H1 (cell line): ENCODE measurements around the gene PRRG1. TPM values are rescaled to one million over a fixed set of nuclear protein-coding genes. Genes with fewer than 3 reads are reported as not detected.

Experiments
- CTCF ChIA-PET: fragments of 300-600 bp; sonication (Branson Sonifier 250); formaldehyde crosslinking; loops from one replicate; lab custom pipeline; 2021; ENCODE audit not compliant: partially characterized antibody; lab: Charles Lee
- POLR2A ChIA-PET: fragments of 300-600 bp; sonication (Branson Sonifier 250); formaldehyde crosslinking; loops from one replicate; lab custom pipeline; 2021; ENCODE audit warnings: inconsistent platforms; ENCODE audit not compliant: partially characterized antibody; lab: Charles Lee
- DNase-seq, 2 experiments: peaks; one replicate each; pipeline versions ENCODE4 v3.0.0 to v3.0.0-alpha.2; 2010 to 2022; ENCODE audit warnings: low spot score in 2 of 2, low read depth in 1 of 2, mixed read lengths in 1 of 2
- FAIRE-seq: peaks from 2 replicates; lab custom pipeline; 2011; peaks lifted over from hg19 to GRCh38; lab: Jason Lieb, UNC
- H2AFZ ChIP-seq: 2 replicates; pipeline ENCODE4 v1.8.1; 2012; ENCODE audit warnings: low read length, inconsistent platforms
- H2AK5ac ChIP-seq: 2 replicates; pipeline ENCODE4 v1.6.1; 2013; ENCODE audit warnings: low read depth, low read length
- H2BK120ac ChIP-seq: replicated peaks from 2 replicates; pipeline ENCODE3; 2013; ENCODE audit warnings: low read depth, low read length, inconsistent platforms
- H2BK12ac ChIP-seq: 2 replicates; pipeline ENCODE4 v1.6.1; 2013; ENCODE audit warnings: low read depth, low read length
- H2BK15ac ChIP-seq: 2 replicates; pipeline ENCODE4 v1.6.1; 2013; ENCODE audit warnings: low read length
- H2BK20ac ChIP-seq: 2 replicates; pipeline ENCODE4 v1.6.1; 2013; ENCODE audit warnings: low read length
- H2BK5ac ChIP-seq: 2 replicates; pipeline ENCODE4 v1.6.1; 2013; ENCODE audit warnings: low read depth, low read length
- H3K14ac ChIP-seq: 2 replicates; pipeline ENCODE4 v1.6.1; 2013; ENCODE audit warnings: inconsistent platforms; ENCODE audit not compliant: insufficient read length
- H3K18ac ChIP-seq: 2 replicates; pipeline ENCODE4 v1.6.1; 2013; ENCODE audit warnings: low read length; ENCODE audit errors: extremely low read depth
- H3K23ac ChIP-seq: 2 replicates; pipeline ENCODE4 v1.6.1; 2013; ENCODE audit warnings: inconsistent platforms; ENCODE audit not compliant: insufficient read length
- H3K23me2 ChIP-seq: 2 replicates; pipeline ENCODE4 v1.6.1; 2013; ENCODE audit warnings: low read depth, low read length
- H3K27ac ChIP-seq: 2 replicates; pipeline ENCODE4 v1.6.1; 2011; ENCODE audit warnings: low read depth, low read length, inconsistent platforms
- H3K27me3 ChIP-seq, 4 experiments: replicated peaks in 1 of 4; 1 replicate in 1 of 4; 2 replicates in 3 of 4; pipeline versions ENCODE4 v1.6.1 to v1.8.1; 2011 to 2013; ENCODE audit warnings: low read length in 3 of 4, mild to moderate bottlenecking in 3 of 4, inconsistent platforms in 2 of 4, mixed read lengths in 2 of 4, moderate library complexity in 1 of 4; ENCODE audit not compliant: control insufficient read depth in 3 of 4, insufficient read depth in 3 of 4; ENCODE audit errors: extremely low read depth in 1 of 4
- H3K36me3 ChIP-seq, 4 experiments: 2 replicates each; pipeline versions ENCODE4 v1.6.1 to v1.8.1; 2011 to 2013; ENCODE audit warnings: mild to moderate bottlenecking in 4 of 4, low read length in 3 of 4, moderate library complexity in 2 of 4, control low read depth in 1 of 4, inconsistent platforms in 1 of 4; ENCODE audit not compliant: insufficient read depth in 4 of 4, control insufficient read depth in 2 of 4
- H3K4ac ChIP-seq: replicated peaks from 2 replicates; pipeline ENCODE3; 2013; ENCODE audit warnings: low read length, low read depth, mixed read lengths, inconsistent platforms; ENCODE audit not compliant: insufficient read length
- H3K4me1 ChIP-seq, 4 experiments: replicated peaks in 1 of 4; 1 replicate in 1 of 4; 2 replicates in 3 of 4; pipeline versions ENCODE4 v1.6.1 to v1.8.1; 2011 to 2013; ENCODE audit warnings: low read length in 3 of 4, inconsistent platforms in 2 of 4, mixed read lengths in 1 of 4; ENCODE audit not compliant: insufficient read depth in 4 of 4, control insufficient read depth in 3 of 4
- H3K4me2 ChIP-seq, 2 experiments: 2 replicates each; pipeline versions ENCODE4 v1.6.1 to v1.8.1; 2011 to 2013; ENCODE audit warnings: low read depth in 2 of 2, low read length in 2 of 2, control low read depth in 1 of 2, inconsistent platforms in 1 of 2, mild to moderate bottlenecking in 1 of 2; ENCODE audit not compliant: insufficient read depth in 1 of 2
- H3K4me3 ChIP-seq, 4 experiments: fragments of 200-600, 300-600 bp in 1 of 4; sonication (generic), shearing (Covaris generic), sonication (Bioruptor Twin) in 1 of 4; 2 replicates each; pipeline versions ENCODE4 v1.5.1 to v1.8.1; 2011 to 2016; ENCODE audit warnings: low read length in 4 of 4, low read depth in 3 of 4, control low read depth in 2 of 4, inconsistent platforms in 2 of 4, mild to moderate bottlenecking in 2 of 4, mixed read lengths in 1 of 4, moderate library complexity in 1 of 4; ENCODE audit not compliant: insufficient read depth in 2 of 4; ENCODE audit errors: extremely low read depth in 1 of 4
- H3K56ac ChIP-seq: replicated peaks from 2 replicates; pipeline ENCODE3; 2013; ENCODE audit warnings: low read depth, mild to moderate bottlenecking, mixed read lengths, low read length, inconsistent platforms; ENCODE audit not compliant: insufficient read length
- H3K79me1 ChIP-seq: 2 replicates; pipeline ENCODE4 v1.6.1; 2013; ENCODE audit warnings: low read depth, low read length, control low read depth
- H3K79me2 ChIP-seq, 2 experiments: 2 replicates each; pipeline versions ENCODE4 v1.6.1 to v1.8.1; 2012 to 2013; ENCODE audit warnings: low read length in 2 of 2, mild to moderate bottlenecking in 2 of 2, inconsistent platforms in 1 of 2; ENCODE audit not compliant: insufficient read depth in 2 of 2, control insufficient read depth in 1 of 2
- H3K9ac ChIP-seq, 4 experiments: replicated peaks in 1 of 4; 1 replicate in 1 of 4; 2 replicates in 3 of 4; pipeline versions ENCODE4 v1.6.1 to v1.8.1; 2011 to 2013; ENCODE audit warnings: low read depth in 3 of 4, low read length in 3 of 4, control low read depth in 2 of 4, mild to moderate bottlenecking in 2 of 4, moderate library complexity in 2 of 4, inconsistent platforms in 1 of 4; ENCODE audit errors: extremely low read depth in 1 of 4
- H3K9me3 ChIP-seq, 2 experiments: 2 replicates each; pipeline versions ENCODE4 v1.6.1 to v1.8.1; 2012 to 2013; ENCODE audit warnings: mild to moderate bottlenecking in 2 of 2, moderate library complexity in 2 of 2, control low read depth in 1 of 2, inconsistent platforms in 1 of 2, low read depth in 1 of 2, low read length in 1 of 2, mixed read lengths in 1 of 2; ENCODE audit not compliant: insufficient read depth in 2 of 2
- H4K20me1 ChIP-seq, 2 experiments: replicated peaks in 1 of 2; 2 replicates each; pipeline versions ENCODE3 to v1.8.1; 2011 to 2013; ENCODE audit warnings: inconsistent platforms in 2 of 2, low read length in 2 of 2, mild to moderate bottlenecking in 1 of 2; ENCODE audit not compliant: insufficient read depth in 2 of 2, control insufficient read depth in 1 of 2
- H4K5ac ChIP-seq: 2 replicates; pipeline ENCODE4 v1.6.1; 2013; ENCODE audit warnings: low read length, low read depth, mixed read lengths, inconsistent platforms; ENCODE audit not compliant: insufficient read length
- H4K8ac ChIP-seq: 2 replicates; pipeline ENCODE4 v1.8.0; 2013; ENCODE audit warnings: mild to moderate bottlenecking, moderate library complexity, low read length, inconsistent platforms; ENCODE audit not compliant: insufficient read depth; ENCODE audit errors: extremely low read depth
- H4K91ac ChIP-seq: replicated peaks from 2 replicates; pipeline ENCODE3; 2013; ENCODE audit warnings: low read length, mixed read lengths, inconsistent platforms; ENCODE audit not compliant: insufficient read length
- BRCA1 ChIP-seq: IDR thresholded peaks from 2 replicates; pipeline ENCODE4 v1.6.1; 2012; ENCODE audit warnings: low read depth, low read length, improper control_type of control experiment
- MAX ChIP-seq: IDR thresholded peaks from 2 replicates; pipeline ENCODE4 v1.6.1; 2012; ENCODE audit warnings: inconsistent platforms
- polyA plus RNA-seq, 7 experiments: library from polyadenylated mRNA; depleted of rRNA in 3 of 7; stranded (reverse) in 5 of 7; unstranded in 2 of 7; fragments of >200 nt in 5 of 7; fragments of 200-250 nt in 2 of 7; gene quantifications; 1 replicate in 5 of 7; 2 replicates in 1 of 7; 4 replicates in 1 of 7; pipeline versions ENCODE4 v1.2.1 to v1.2.3, GENCODE V29; 2011 to 2013; ENCODE audit warnings: missing spikeins in 2 of 7, mixed read lengths in 2 of 7
- total RNA-seq: library from RNA; stranded (reverse); fragmentation: NEBNext Ultra II Directional; extraction: Animal tissue kit (Norgen Biotek cat#: 25700); gene quantifications from 2 replicates; pipeline ENCODE4 v1.2.1, GENCODE V29; 2021

Gene PRRG1
- total and polyA plus RNA-seq, 2 of the 8 experiments (the other 6 are each of a cell fraction or from before 2014, with no cell fraction given), result 10.2 to 10.5 TPM

- Histone ChIP-seq H2BK120ac (no peak overlapping the region), H3K27ac (no peak overlapping the region), H3K23me2 (no peaks in the 10 kb centered on the region), H4K20me1 (no peaks in the 10 kb centered on the region), H2AK5ac (no peak overlapping the region), H3K79me2 (no peaks in the 10 kb centered on the region), H3K56ac (no peak overlapping the region), H2BK15ac (no peak overlapping the region), H2BK12ac (no peak overlapping the region), H3K14ac (no peak overlapping the region), H4K8ac (no peak overlapping the region), H2AFZ (no peak overlapping the region), H3K27me3 (no peaks in the 10 kb centered on the region), H3K36me3 (no peaks in the 10 kb centered on the region), H3K4me2 (no peak overlapping the region), H3K9me3 (no peaks in the 10 kb centered on the region), H3K79me1 (no peaks in the 10 kb centered on the region), H4K5ac (no peak overlapping the region), H3K18ac (no peak overlapping the region), H3K4ac (no peak overlapping the region), H3K23ac (no peak overlapping the region), H2BK20ac (no peak overlapping the region), H3K4me3 (no peak overlapping the region), H3K9ac (no peak overlapping the region), H3K4me1 (no peaks in the 10 kb centered on the region), H2BK5ac (no peak overlapping the region), H4K91ac (no peak overlapping the region)
- FAIRE-seq (no peak), DNase-seq (no peak)
- POLR2A ChIA-PET, result no interaction called here
- CTCF ChIA-PET, result no interaction called here
- TF ChIP-seq MAX (no peak), BRCA1 (no peak)
Measured at GRCh38 chrX:37314531-37314930, 34.6 kb upstream of the PRRG1 start.
